Fibroblast of villous mesenchyme (primary cell): Measurements from ENCODE around the gene PDK2. TPM values are rescaled to one million over a fixed set of nuclear protein-coding genes. Genes with fewer than 3 reads are reported as not detected.
"Not testable (repeated sequence)": the region's sequence is repeated elsewhere in the genome, so short reads cannot be mapped to it uniquely, and the experiment has no call there.

Experiments used
- DNase-seq: peaks from one replicate; pipeline ENCODE4 v3.0.0-alpha.2; 2010; ENCODE audit warnings: low read depth
- H3K4me3 ChIP-seq: 2 replicates; pipeline ENCODE4 v1.5.1; 2011; ENCODE audit warnings: low read depth, mild to moderate bottlenecking, low read length
- CTCF ChIP-seq: IDR thresholded peaks from 2 replicates; pipeline ENCODE4 v1.5.1; 2012; ENCODE audit warnings: low read depth, mild to moderate bottlenecking, low read length; ENCODE audit not compliant: insufficient read depth
- total RNA-seq: library from RNA; depleted of rRNA; stranded (reverse); fragments of >200 nt; gene quantifications from 2 replicates; pipeline ENCODE4 v1.2.3, GENCODE V29; 2012

Gene PDK2
- total RNA-seq, 1 donor, result 20.3 TPM

GRCh38 chr17:50057521-50057991 lies 37.6 kb upstream of the PDK2 start:
- no peak for DNase-seq
- TF ChIP-seq CTCF, result no peak
- peak overlapping the region; percentile 79 for H3K4me3 ChIP-seq

- peak overlapping the region; percentile 1 for H3K4me3 ChIP-seq
- no peak for TF ChIP-seq CTCF
- DNase-seq, result peak; percentile 43
Observed at GRCh38 chr17:50058296-50058953, 36.7 kb upstream of the PDK2 start.

GRCh38 chr17:50059256-50059655 lies 35.9 kb upstream of the PDK2 start:
- no peak for TF ChIP-seq CTCF
- peak overlapping the region; percentile 23 for H3K4me3 ChIP-seq
- no peak for DNase-seq

- DNase-seq, result peak; percentile 56
- no peak for TF ChIP-seq CTCF
- H3K4me3 ChIP-seq, result no peak overlapping the region
Observed at GRCh38 chr17:50059759-50060273, 35.3 kb upstream of the PDK2 start.

- H3K4me3 ChIP-seq, result no peak overlapping the region
- TF ChIP-seq CTCF, result no peak
- DNase-seq, result peak; percentile 70
Observed at GRCh38 chr17:50060951-50061712, 34.0 kb upstream of the PDK2 start.

- H3K4me3 ChIP-seq, result not testable (repeated sequence)
Observed at GRCh38 chr17:50061713-50062045, 33.5 kb upstream of the PDK2 start.

GRCh38 chr17:50062293-50063243 lies 32.6 kb upstream of the PDK2 start:
- no peak overlapping the region for H3K4me3 ChIP-seq
- TF ChIP-seq CTCF, result no peak

More at GRCh38 chr17:50061713-50062045, 33.5 kb upstream of the PDK2 start:
- DNase-seq, result not testable (repeated sequence)

More at GRCh38 chr17:50062293-50063243, 32.6 kb upstream of the PDK2 start:
- peak; percentile 75 for DNase-seq
